ENCODE data around the gene PCDH20. TPM values are rescaled to one million over a fixed set of nuclear protein-coding genes. Genes with fewer than 3 reads are reported as not detected.

Gene PCDH20
- polyA plus RNA-seq (2011; rRNA removed) (not detected in 2 replicates), polyA minus RNA-seq (2011; rRNA and poly(A)+ RNA removed) (not detected in 2 replicates)

GRCh38 chr13:61415749-61416148 is at the start of gene PCDH20:
PCDH20 (minus strand) TSS chr13:61415849; CDS start chr13:61415158, 691 bp downstream.
- TF ChIP-seq, protein P1, sequence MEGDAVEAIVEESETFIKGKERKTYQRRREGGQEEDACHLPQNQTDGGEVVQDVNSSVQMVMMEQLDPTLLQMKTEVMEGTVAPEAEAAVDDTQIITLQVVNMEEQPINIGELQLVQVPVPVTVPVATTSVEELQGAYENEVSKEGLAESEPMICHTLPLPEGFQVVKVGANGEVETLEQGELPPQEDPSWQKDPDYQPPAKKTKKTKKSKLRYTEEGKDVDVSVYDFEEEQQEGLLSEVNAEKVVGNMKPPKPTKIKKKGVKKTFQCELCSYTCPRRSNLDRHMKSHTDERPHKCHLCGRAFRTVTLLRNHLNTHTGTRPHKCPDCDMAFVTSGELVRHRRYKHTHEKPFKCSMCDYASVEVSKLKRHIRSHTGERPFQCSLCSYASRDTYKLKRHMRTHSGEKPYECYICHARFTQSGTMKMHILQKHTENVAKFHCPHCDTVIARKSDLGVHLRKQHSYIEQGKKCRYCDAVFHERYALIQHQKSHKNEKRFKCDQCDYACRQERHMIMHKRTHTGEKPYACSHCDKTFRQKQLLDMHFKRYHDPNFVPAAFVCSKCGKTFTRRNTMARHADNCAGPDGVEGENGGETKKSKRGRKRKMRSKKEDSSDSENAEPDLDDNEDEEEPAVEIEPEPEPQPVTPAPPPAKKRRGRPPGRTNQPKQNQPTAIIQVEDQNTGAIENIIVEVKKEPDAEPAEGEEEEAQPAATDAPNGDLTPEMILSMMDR (IDR thresholded peaks at IDR 0.05; ENCODE audit: insufficient read depth, low read depth, low read length) = no peak
- Histone ChIP-seq H3K4me3 (ENCODE audit: low read depth, low read length) (no peak within 1 kb of the TSS), H3K36me3 (ENCODE audit: control insufficient read depth, insufficient read depth, low read length) (no peaks in the 10 kb centered on the region), H3K27me3 (ENCODE audit: control insufficient read depth, insufficient read depth, low read length) (no peaks in the 10 kb centered on the region)
- DNase-seq (ENCODE audit: low read depth) = no peak
- POLR2A ChIA-PET = no interaction called here
- CTCF ChIA-PET = no interaction called here

- H3K4me3 ChIP-seq (ENCODE audit: low read depth, low read length) = no peak overlapping the region
- ChIA-PET POLR2A (no interaction called here), CTCF (no interaction called here)
- H3K27me3 ChIP-seq (ENCODE audit: control insufficient read depth, insufficient read depth, low read length) = no peaks in the 10 kb centered on the region
- H3K36me3 ChIP-seq (ENCODE audit: control insufficient read depth, insufficient read depth, low read length) = no peaks in the 10 kb centered on the region
- TF ChIP-seq, protein P1 (IDR thresholded peaks at IDR 0.05; ENCODE audit: insufficient read depth, low read depth, low read length) = no peak
- no peak for DNase-seq (ENCODE audit: low read depth)
These were observed 47.4 kb upstream of the PCDH20 start for GRCh38 chr13:61463024-61463423.

GRCh38 chr13:61453121-61453520 is 37.5 kb upstream of the PCDH20 start:
- H3K4me3 ChIP-seq (ENCODE audit: low read depth, low read length) = no peak overlapping the region
- TF ChIP-seq, protein P1 (IDR thresholded peaks at IDR 0.05; ENCODE audit: insufficient read depth, low read depth, low read length) = no peak
- POLR2A ChIA-PET = no interaction called here

GRCh38 chr13:61432029-61432428 is 16.4 kb upstream of the PCDH20 start:
- Histone ChIP-seq H3K36me3 (ENCODE audit: control insufficient read depth, insufficient read depth, low read length) (no peaks in the 10 kb centered on the region), H3K27me3 (ENCODE audit: control insufficient read depth, insufficient read depth, low read length) (no peaks in the 10 kb centered on the region), H3K4me3 (ENCODE audit: low read depth, low read length) (no peak overlapping the region)
- ChIA-PET POLR2A (no interaction called here), CTCF (no interaction called here)
- no peak for DNase-seq (ENCODE audit: low read depth)
- TF ChIP-seq, protein P1 (IDR thresholded peaks at IDR 0.05; ENCODE audit: insufficient read depth, low read depth, low read length) = no peak

More at GRCh38 chr13:61453121-61453520, 37.5 kb upstream of the PCDH20 start:
- CTCF ChIA-PET = no interaction called here
- no peaks in the 10 kb centered on the region for H3K27me3 ChIP-seq (ENCODE audit: control insufficient read depth, insufficient read depth, low read length)
- DNase-seq (ENCODE audit: low read depth) = no peak
- no peaks in the 10 kb centered on the region for H3K36me3 ChIP-seq (ENCODE audit: control insufficient read depth, insufficient read depth, low read length)

- no peak for DNase-seq (ENCODE audit: low read depth)
- ChIA-PET POLR2A (no interaction called here), CTCF (no interaction called here)
- no peak overlapping the region for H3K4me3 ChIP-seq (ENCODE audit: low read depth, low read length)
- H3K27me3 ChIP-seq (ENCODE audit: control insufficient read depth, insufficient read depth, low read length) = no peaks in the 10 kb centered on the region
- H3K36me3 ChIP-seq (ENCODE audit: control insufficient read depth, insufficient read depth, low read length) = no peaks in the 10 kb centered on the region
- TF ChIP-seq, protein P1 (IDR thresholded peaks at IDR 0.05; ENCODE audit: insufficient read depth, low read depth, low read length) = no peak
These were observed 8.3 kb upstream of the PCDH20 start for GRCh38 chr13:61423915-61424314.
